CD4-positive, CD25-positive, alpha-beta regulatory T cell (primary cell): ENCODE data around the gene PIAS2. TPM values are rescaled to one million over a fixed set of nuclear protein-coding genes. Genes with fewer than 3 reads are reported as not detected.

ENCODE experiments used
- ATAC-seq, 2 donors: fragments of 150-1000 bp; cut with Tn5 transposase; one replicate each; pipeline ENCODE4 v1.10.0; 2021; ENCODE audit warnings: low read depth in 2 of 2, moderate number of reproducible peaks in 2 of 2, moderate library complexity in 1 of 2
- DNase-seq, 3 donors: peaks; one replicate each; pipeline versions ENCODE4 v3.0.0 to v3.0.0-alpha.2; 2012 to 2022; ENCODE audit warnings: mixed read lengths in 1 of 3
- H3K27ac ChIP-seq: one replicate; pipeline ENCODE4 v1.7.0; 2013; ENCODE audit warnings: mild to moderate bottlenecking, low read length; ENCODE audit not compliant: insufficient read depth, poor library complexity, severe bottlenecking
- H3K27me3 ChIP-seq: one replicate; pipeline ENCODE4 v1.7.0; 2013; ENCODE audit warnings: low read length; ENCODE audit not compliant: control insufficient read depth, insufficient read depth
- H3K36me3 ChIP-seq: one replicate; pipeline ENCODE4 v1.7.0; 2013; ENCODE audit warnings: mild to moderate bottlenecking, low read length, moderate library complexity; ENCODE audit not compliant: control insufficient read depth, insufficient read depth
- H3K4me1 ChIP-seq: 2 replicates; pipeline ENCODE4 v1.7.0; 2013; ENCODE audit warnings: mild to moderate bottlenecking, low read length; ENCODE audit not compliant: insufficient read depth, control insufficient read depth, poor library complexity, severe bottlenecking
- H3K4me3 ChIP-seq: one replicate; pipeline ENCODE4 v1.7.0; 2013; ENCODE audit warnings: low read depth, mild to moderate bottlenecking, low read length, moderate library complexity
- H3K9me3 ChIP-seq, 2 experiments: 1 replicate in 1 of 2; 2 replicates in 1 of 2; pipeline ENCODE4 v1.7.0; 2013; ENCODE audit warnings: low read length in 2 of 2, mild to moderate bottlenecking in 1 of 2, moderate library complexity in 1 of 2; ENCODE audit not compliant: control insufficient read depth in 2 of 2
- H3K27ac Mint-ChIP-seq, 3 donors: one replicate each; pipeline ENCODE4 v1.8.0; 2020 to 2022; ENCODE audit warnings: mild to moderate bottlenecking in 3 of 3, mixed read lengths in 3 of 3, moderate library complexity in 2 of 3
- H3K27me3 Mint-ChIP-seq: one replicate; pipeline ENCODE4 v1.8.0; 2022; ENCODE audit warnings: mild to moderate bottlenecking, mixed read lengths
- H3K36me3 Mint-ChIP-seq: one replicate; pipeline ENCODE4 v1.8.0; 2020; ENCODE audit warnings: mixed read lengths
- H3K4me1 Mint-ChIP-seq, 4 donors: one replicate each; pipeline ENCODE4 v1.8.0; 2020 to 2022; ENCODE audit warnings: mixed read lengths in 4 of 4, mild to moderate bottlenecking in 1 of 4
- H3K4me3 Mint-ChIP-seq, 4 donors: one replicate each; pipeline ENCODE4 v1.8.0; 2020 to 2022; ENCODE audit warnings: mild to moderate bottlenecking in 4 of 4, mixed read lengths in 4 of 4, moderate library complexity in 3 of 4
- H3K9me3 Mint-ChIP-seq, 7 donors: one replicate each; pipeline ENCODE4 v1.8.0; 2020 to 2022; ENCODE audit warnings: mixed read lengths in 7 of 7, mild to moderate bottlenecking in 3 of 7, moderate library complexity in 2 of 7
- polyA plus RNA-seq, 4 donors: library from polyadenylated mRNA; unstranded; fragments of 300-500 nt; fragmentation: Illumina TruSeq; gene quantifications; one replicate each; pipeline ENCODE4 v1.2.3, GENCODE V29; 2021
- total RNA-seq: library from RNA; stranded (reverse); gene quantifications from one replicate; pipeline ENCODE4 v1.2.3, GENCODE V29; 2022

PIAS2 gene
- total and polyA plus RNA-seq, 5 donors from 2014 or later, result 13.2 to 33.6 (median 18.7) TPM

DNA sequence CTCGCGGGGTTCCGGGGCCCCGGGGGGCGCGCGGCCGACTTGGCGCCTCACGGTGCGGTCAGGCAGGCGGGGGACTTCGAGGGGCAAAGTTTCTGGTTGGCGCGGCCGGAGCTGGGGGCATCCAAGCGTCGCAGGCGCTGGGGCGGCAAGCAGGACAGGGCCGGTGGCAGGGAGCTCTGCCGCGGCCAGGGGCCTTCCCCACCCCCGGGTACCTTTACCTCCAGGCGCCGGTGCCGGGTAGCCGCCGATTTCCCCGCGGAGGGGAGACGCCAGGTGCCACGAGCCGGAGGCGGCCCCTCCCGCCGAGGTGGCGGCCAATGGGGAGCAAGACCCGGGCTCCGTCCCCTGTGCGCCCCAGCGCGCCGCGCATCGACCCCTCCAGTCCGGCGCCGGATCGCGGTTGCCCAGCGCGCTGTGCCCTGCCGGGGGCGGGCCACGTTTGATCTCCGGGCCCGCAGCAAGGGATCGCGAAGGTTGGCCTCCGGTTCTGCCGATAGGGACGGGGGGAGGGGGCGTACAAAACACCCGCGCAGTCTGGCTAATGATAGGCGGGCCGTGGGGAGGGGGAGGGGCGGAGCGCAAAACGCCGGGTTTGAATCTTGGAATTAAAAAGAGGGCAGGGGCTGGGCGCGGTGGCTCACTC, 160.6 kb downstream of the PIAS2 start, which contains the start of gene ST8SIA5:
ST8SIA5 (minus strand) TSS at position 495 of the 643 bp plus-strand sequence. CDS start 545 bp downstream, outside the sequence.
- no peak for ATAC-seq
- Mint-ChIP-seq H3K9me3 (peaks cover 0 to 2% (median 0%) of the 10 kb centered on the region in 7 donors), H3K4me3 (peak within 1 kb of the TSS in 2 of 4 donors; percentile 27 to 54), H3K27me3 (peaks cover 67% of the 10 kb centered on the region), H3K36me3 (no peaks in the 10 kb centered on the region), H3K4me1 (peaks cover 0 to 23% (median 12%) of the 10 kb centered on the region in 4 donors), H3K27ac (no peak within 1 kb of the TSS)
- H3K27ac ChIP-seq, result no peak within 1 kb of the TSS
- H3K4me1 ChIP-seq, result no peaks in the 10 kb centered on the region
- H3K27me3 ChIP-seq, result peaks cover 31% of the 10 kb centered on the region
- no peaks in the 10 kb centered on the region for H3K9me3 ChIP-seq
- H3K36me3 ChIP-seq, result no peaks in the 10 kb centered on the region
- H3K4me3 ChIP-seq, result no peak within 1 kb of the TSS
- no peak for DNase-seq

DNA sequence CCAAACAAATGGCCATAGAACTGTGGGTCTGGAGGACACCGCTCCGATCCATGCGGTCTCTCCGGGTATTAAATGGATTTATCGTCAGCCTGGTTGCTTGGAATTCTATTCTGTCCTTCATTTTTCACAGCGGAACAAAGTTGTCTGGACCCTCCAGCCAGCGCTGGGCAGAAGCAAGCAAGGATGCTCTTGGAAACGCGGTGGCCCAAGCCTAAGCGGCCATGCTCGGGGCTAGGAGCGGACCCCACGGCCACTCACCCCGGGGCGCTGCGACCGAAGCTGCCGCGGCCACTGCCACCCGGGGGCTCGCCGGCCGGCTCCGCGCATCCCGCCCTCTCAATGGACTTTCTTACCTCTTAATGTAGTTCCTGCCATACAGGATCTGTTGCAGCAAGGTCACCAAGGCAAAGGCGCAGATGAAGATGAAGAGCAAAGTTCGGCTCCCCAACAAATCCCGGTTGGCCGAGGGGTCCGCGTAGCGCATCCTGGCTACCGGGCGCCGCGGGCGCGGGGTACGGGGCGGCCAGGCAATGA, 161.2 kb downstream of the PIAS2 start:
- peaks cover 67% of the 10 kb centered on the region for H3K27me3 Mint-ChIP-seq
- H3K4me1 Mint-ChIP-seq, result peaks cover 0 to 23% (median 12%) of the 10 kb centered on the region in 4 donors
- H3K36me3 Mint-ChIP-seq, result no peaks in the 10 kb centered on the region
- H3K4me3 Mint-ChIP-seq, result peak overlapping the region in 1 of 4 donors; percentile 16
- ATAC-seq (no peak), DNase-seq (no peak)
- Histone ChIP-seq H3K4me3 (no peak overlapping the region), H3K36me3 (no peaks in the 10 kb centered on the region), H3K27me3 (peaks cover 25% of the 10 kb centered on the region), H3K27ac (no peak overlapping the region), H3K9me3 (no peaks in the 10 kb centered on the region), H3K4me1 (no peaks in the 10 kb centered on the region)
- H3K27ac Mint-ChIP-seq, result no peak overlapping the region
- H3K9me3 Mint-ChIP-seq, result peaks cover 0 to 2% (median 0%) of the 10 kb centered on the region in 7 donors

DNA sequence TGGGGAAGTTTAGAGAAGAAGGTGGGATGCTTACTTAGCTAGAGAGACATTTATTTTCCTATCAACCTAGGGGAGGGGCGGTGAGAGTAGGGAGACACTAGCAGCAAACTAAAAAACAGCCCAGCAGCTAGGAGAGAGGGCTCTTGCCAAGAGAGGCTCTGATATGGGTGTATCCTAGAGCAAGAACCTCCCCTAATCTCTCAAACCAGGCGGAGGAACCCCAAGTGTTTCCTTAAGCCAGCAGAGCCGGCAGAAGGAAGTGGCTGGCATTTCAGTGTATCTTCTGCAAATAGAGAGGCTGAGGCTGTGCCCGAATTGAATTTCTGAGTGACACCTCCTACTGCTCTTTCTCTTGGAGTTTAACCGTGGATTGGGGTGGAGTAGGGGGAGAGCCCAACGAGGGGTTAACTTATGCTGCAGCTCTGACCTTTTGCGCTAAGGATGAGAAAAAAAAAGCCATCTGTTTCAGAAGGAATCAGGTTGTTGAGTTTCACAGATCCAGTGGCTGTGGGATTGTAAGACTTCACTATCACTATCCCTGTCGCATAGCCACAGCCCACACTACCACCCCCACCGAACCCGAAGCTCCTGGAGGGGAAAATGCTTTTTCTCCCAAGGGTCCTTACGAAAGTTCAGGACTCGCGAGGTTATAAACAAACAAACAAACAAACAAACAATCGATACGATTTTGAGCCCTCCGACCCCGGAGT, 161.8 kb downstream of the PIAS2 start:
- H3K4me1 ChIP-seq, result no peaks in the 10 kb centered on the region
- Mint-ChIP-seq H3K9me3 (peaks cover 0 to 3% (median 0%) of the 10 kb centered on the region in 7 donors), H3K27me3 (peaks cover 67% of the 10 kb centered on the region), H3K36me3 (no peaks in the 10 kb centered on the region), H3K4me1 (peaks cover 0 to 23% (median 12%) of the 10 kb centered on the region in 4 donors), H3K27ac (no peak overlapping the region), H3K4me3 (peak overlapping the region in 1 of 4 donors; percentile 16)
- H3K27me3 ChIP-seq, result peaks cover 19% of the 10 kb centered on the region
- DNase-seq (peak in 1 of 3 donors; percentile 9), ATAC-seq (no peak)
- no peaks in the 10 kb centered on the region for H3K36me3 ChIP-seq
- H3K27ac ChIP-seq, result no peak overlapping the region
- no peak overlapping the region for H3K4me3 ChIP-seq
- H3K9me3 ChIP-seq, result no peaks in the 10 kb centered on the region

DNA sequence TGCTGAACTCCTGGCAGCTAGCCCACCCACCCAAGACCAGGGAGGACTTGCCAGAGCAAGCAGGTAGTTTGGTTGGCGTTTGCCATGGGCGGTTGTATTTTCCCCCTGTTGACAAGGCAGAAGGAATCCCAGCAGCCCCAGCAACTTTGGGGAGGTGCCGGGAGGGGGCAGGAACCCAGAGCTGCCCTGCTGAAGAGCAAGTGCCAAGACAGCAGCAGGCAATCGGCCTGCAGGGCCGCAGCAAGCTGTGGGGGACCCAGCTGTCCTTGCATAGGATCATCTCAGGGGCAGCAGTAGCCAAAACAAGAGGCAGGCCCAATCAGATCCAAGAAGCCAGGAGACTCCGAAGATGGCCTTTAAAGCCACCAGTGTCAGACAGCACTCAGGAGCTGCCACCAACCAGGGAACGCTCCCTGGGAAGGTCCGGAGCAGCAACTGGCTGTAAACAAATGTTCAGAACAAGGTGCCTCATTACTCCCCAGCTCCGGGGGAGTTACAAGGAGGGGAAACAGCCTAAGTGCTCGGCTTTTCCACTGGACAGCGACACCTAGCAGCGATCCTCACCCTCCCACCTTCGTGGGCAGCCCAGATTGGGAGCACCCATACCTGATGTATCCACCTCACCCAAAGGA, 162.5 kb downstream of the PIAS2 start:
- H3K4me3 Mint-ChIP-seq, result no peak overlapping the region
- peaks cover 62% of the 10 kb centered on the region for H3K27me3 Mint-ChIP-seq
- no peak overlapping the region for H3K27ac ChIP-seq
- H3K9me3 Mint-ChIP-seq, result peaks cover 0 to 5% (median 0%) of the 10 kb centered on the region in 7 donors
- no peaks in the 10 kb centered on the region for H3K9me3 ChIP-seq
- no peak overlapping the region for H3K27ac Mint-ChIP-seq
- DNase-seq (no peak), ATAC-seq (no peak)
- peaks cover 0 to 23% (median 12%) of the 10 kb centered on the region in 4 donors for H3K4me1 Mint-ChIP-seq
- no peak overlapping the region for H3K4me3 ChIP-seq
- H3K4me1 ChIP-seq, result no peaks in the 10 kb centered on the region
- no peaks in the 10 kb centered on the region for H3K36me3 Mint-ChIP-seq
- H3K27me3 ChIP-seq, result peaks cover 15% of the 10 kb centered on the region
- H3K36me3 ChIP-seq, result no peaks in the 10 kb centered on the region

DNA sequence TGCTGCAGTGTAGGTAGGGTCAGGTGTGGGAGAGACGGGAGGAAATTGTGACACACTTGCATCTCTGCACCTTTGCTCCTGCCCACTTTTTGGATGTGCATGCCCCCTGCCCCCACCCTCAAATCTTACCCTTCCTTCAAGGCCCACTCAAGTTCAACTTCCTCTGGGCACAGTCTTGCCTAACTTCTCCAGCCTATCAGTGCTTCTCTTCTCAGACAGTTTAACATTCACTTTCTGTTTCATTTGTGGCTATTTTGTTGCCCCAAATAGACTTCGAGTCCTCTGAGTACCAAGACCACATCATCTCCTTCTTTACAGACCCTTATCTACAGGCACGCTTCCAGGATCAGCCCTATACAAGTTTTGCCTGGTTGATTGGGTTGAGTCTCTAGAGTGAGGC, 163.1 kb downstream of the PIAS2 start:
- peak in 1 of 3 donors; percentile 46 for DNase-seq
- Mint-ChIP-seq H3K27me3 (peaks cover 56% of the 10 kb centered on the region), H3K4me1 (peaks cover 0 to 23% (median 12%) of the 10 kb centered on the region in 4 donors)

More for the DNA sequence above, 163.1 kb downstream of the PIAS2 start:
- no peak overlapping the region for H3K4me3 ChIP-seq
- H3K36me3 Mint-ChIP-seq, result no peaks in the 10 kb centered on the region
- no peaks in the 10 kb centered on the region for H3K36me3 ChIP-seq
- no peaks in the 10 kb centered on the region for H3K9me3 ChIP-seq
- H3K27ac ChIP-seq, result no peak overlapping the region
- peak overlapping the region in 1 of 3 donors; percentile 60 for H3K27ac Mint-ChIP-seq
- ATAC-seq, result no peak
- no peak overlapping the region for H3K4me3 Mint-ChIP-seq
- H3K9me3 Mint-ChIP-seq, result peaks cover 0 to 5% (median 0%) of the 10 kb centered on the region in 7 donors
- H3K27me3 ChIP-seq, result peaks cover 15% of the 10 kb centered on the region
- H3K4me1 ChIP-seq, result no peaks in the 10 kb centered on the region

Other genes starting within 250 kb of the PIAS2 start
- not detected for gene ST8SIA5, start 160.5 kb downstream of the PIAS2 start, total RNA-seq
- not detected for gene ST8SIA5, start 160.5 kb downstream of the PIAS2 start, polyA plus RNA-seq
- not detected for gene KATNAL2, start 95 bp upstream of the PIAS2 start, total RNA-seq
- under 1 TPM in 1 of 4 donors, not detected in 3; 0.51 TPM for gene KATNAL2, start 95 bp upstream of the PIAS2 start, polyA plus RNA-seq
- gene ELOA2, start 118.1 kb upstream of the PIAS2 start, total RNA-seq, result not detected
- gene ELOA2, start 118.1 kb upstream of the PIAS2 start, polyA plus RNA-seq, result not detected
- gene HDHD2, start 233.0 kb upstream of the PIAS2 start, total RNA-seq, result 18.7 TPM
- gene HDHD2, start 233.0 kb upstream of the PIAS2 start, polyA plus RNA-seq, result 10 to 100 TPM; 39.4 to 46.7 (median 44.7) TPM